NB4 (cell line): ENCODE results near the gene AKAP6.

Experiments used
- CTCF ChIP-seq: IDR thresholded peaks from one replicate; pipeline ENCODE4 v1.5.1; 2012; ENCODE audit warnings: low read depth, low read length
- MAX ChIP-seq: IDR thresholded peaks from 2 replicates; pipeline ENCODE4 v1.6.1; 2011; ENCODE audit warnings: low read depth, low read length

DNA sequence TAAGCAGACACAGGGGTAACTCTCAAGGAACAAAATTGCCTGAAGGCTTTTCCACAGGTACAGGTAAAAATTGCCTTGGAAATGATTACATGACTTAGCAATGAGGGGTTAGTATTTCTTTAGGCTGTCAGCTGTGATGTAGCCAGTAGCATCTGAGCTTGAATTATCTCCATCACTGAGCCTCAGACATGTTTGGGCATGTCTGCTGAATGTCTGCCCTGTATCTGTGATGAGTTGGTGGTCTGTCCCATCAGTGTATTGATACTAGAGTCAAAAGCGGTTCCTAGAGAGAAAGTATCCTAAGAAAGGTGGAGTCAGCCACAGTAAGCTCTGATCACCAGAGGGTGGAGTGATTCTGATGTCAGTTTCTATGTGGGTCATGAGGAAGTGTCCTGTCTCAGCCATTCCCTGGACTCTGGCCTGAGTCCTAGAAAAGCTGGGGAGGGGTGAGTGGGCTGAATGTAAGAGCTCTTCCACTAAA, 16.3 kb downstream of the AKAP6 start:
- TF ChIP-seq CTCF (no peak), MAX (no peak)
